Natural killer cell treated with Interleukin-12 subunit alpha and Interleukin-12 subunit beta and Interleukin-15 and Interleukin-18, amount 100 ng/mL, for 72 hours (primary cell): ENCODE data around the gene CSNK1G3. TPM values are rescaled to one million over a fixed set of nuclear protein-coding genes. Genes with fewer than 3 reads are reported as not detected.
A peak's percentile ranks its signal among the peaks of the same experiment; 100 is the strongest.

ENCODE experiments used
- ATAC-seq, 2 donors: fragments of 150-1000 bp; cut with Tn5 transposase in 1 of 2; sonication (Bioruptor Pico), chemical (Tn5 transposase) in 1 of 2; 2 replicates each; pipeline ENCODE4 v1.10.0; 2021
- DNase-seq: peaks from one replicate; pipeline ENCODE4 v3.0.0; 2022; ENCODE audit warnings: low spot score
- H3K27ac Mint-ChIP-seq, 2 donors: 1 replicate in 1 of 2; 2 replicates in 1 of 2; pipeline ENCODE4 v1.8.0; 2022; ENCODE audit warnings: mixed read lengths in 2 of 2, mild to moderate bottlenecking in 1 of 2, moderate library complexity in 1 of 2
- H3K27me3 Mint-ChIP-seq, 2 donors: 1 replicate in 1 of 2; 2 replicates in 1 of 2; pipeline ENCODE4 v1.8.0; 2022; ENCODE audit warnings: mixed read lengths in 2 of 2
- H3K36me3 Mint-ChIP-seq: one replicate; pipeline ENCODE4 v1.8.0; 2022; ENCODE audit warnings: mixed read lengths
- H3K4me1 Mint-ChIP-seq, 2 donors: 1 replicate in 1 of 2; 2 replicates in 1 of 2; pipeline ENCODE4 v1.8.0; 2022; ENCODE audit warnings: low read depth in 2 of 2, mixed read lengths in 2 of 2, mild to moderate bottlenecking in 1 of 2
- H3K4me3 Mint-ChIP-seq: one replicate; pipeline ENCODE4 v1.8.0; 2022; ENCODE audit warnings: mixed read lengths
- H3K9me3 Mint-ChIP-seq: 2 replicates; pipeline ENCODE4 v1.8.0; 2022; ENCODE audit warnings: mixed read lengths
- total RNA-seq, 2 donors: library from RNA; stranded (reverse); gene quantifications; one replicate each; pipeline ENCODE4 v1.2.3, GENCODE V29; 2022

The CSNK1G3 gene
- total RNA-seq, 2 donors from 2014 or later = 34.3 to 35.4 TPM

DNA sequence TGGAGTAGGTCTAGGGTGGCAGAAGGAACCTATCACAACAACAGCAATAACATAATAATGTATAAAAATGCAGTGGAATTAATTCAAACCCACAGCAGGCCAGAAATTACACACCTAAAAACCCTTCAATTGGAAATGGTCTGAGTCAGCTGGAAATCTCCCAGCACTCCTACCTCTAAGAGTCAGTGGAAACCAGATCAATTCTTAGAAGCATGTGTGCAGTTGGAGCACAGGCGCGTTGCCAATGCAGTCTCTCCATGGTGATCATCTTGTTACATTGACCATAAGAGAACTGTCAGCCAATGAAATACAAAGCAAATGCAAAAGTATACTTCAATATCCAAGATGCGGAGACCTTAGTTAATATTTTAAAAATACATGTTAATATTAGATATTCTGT is 15.1 kb upstream of the CSNK1G3 start:
- H3K9me3 Mint-ChIP-seq = no peaks in the 10 kb centered on the region
- no peak overlapping the region for H3K4me3 Mint-ChIP-seq
- no peak for ATAC-seq
- no peak overlapping the region for H3K27ac Mint-ChIP-seq
- peaks cover 7 to 9% of the 10 kb centered on the region in 2 donors for H3K27me3 Mint-ChIP-seq
- DNase-seq = no peak
- no peaks in the 10 kb centered on the region for H3K4me1 Mint-ChIP-seq
- no peaks in the 10 kb centered on the region for H3K36me3 Mint-ChIP-seq

DNA sequence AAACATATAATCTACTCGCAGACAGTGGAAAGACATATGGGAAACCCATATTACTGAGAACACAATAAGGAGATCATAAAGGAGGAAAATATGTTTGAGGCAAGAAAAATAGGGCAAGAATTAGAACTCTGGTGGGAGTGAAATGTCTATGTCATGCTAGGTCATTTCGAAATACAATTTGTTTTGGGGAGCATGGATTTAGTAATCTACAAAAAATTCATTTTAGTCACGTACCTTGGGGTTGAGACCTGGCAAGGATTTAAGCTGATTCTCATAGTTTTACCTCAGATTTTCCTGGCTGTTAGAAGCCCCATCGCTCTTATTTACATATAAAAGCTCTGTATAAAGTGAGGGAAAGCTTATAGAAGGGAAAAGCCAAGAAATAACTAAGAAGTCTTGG is 11.5 kb upstream of the CSNK1G3 start:
- no peak for DNase-seq
- Mint-ChIP-seq H3K9me3 (no peaks in the 10 kb centered on the region), H3K27ac (no peak overlapping the region), H3K27me3 (peaks cover 16 to 19% of the 10 kb centered on the region in 2 donors), H3K36me3 (no peaks in the 10 kb centered on the region), H3K4me3 (no peak overlapping the region), H3K4me1 (no peaks in the 10 kb centered on the region)
- ATAC-seq = no peak

DNA sequence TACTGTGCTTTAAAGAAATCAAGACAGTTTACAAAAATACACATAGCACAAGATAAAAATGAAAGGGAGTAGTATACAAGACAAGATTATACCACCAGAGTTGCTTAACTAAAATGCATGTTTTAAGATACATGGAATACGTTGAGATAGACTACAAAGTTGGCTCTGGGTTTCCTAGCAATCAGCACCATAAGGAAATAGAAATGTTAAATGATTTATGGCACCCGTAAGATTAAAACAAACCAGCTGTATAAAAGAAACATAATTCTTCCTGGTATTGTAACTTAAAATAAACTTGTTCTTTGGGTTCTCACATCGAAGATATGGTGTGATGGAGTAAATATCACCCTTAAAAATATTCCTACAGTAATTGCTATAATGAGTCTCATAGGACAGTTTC is 9.9 kb upstream of the CSNK1G3 start:
- no peak overlapping the region for H3K4me3 Mint-ChIP-seq
- ATAC-seq (no peak), DNase-seq (no peak)
- H3K36me3 Mint-ChIP-seq = no peaks in the 10 kb centered on the region
- no peak overlapping the region for H3K27ac Mint-ChIP-seq
- no peaks in the 10 kb centered on the region for H3K9me3 Mint-ChIP-seq
- H3K4me1 Mint-ChIP-seq = no peaks in the 10 kb centered on the region
- H3K27me3 Mint-ChIP-seq = peaks cover 23 to 33% of the 10 kb centered on the region in 2 donors

DNA sequence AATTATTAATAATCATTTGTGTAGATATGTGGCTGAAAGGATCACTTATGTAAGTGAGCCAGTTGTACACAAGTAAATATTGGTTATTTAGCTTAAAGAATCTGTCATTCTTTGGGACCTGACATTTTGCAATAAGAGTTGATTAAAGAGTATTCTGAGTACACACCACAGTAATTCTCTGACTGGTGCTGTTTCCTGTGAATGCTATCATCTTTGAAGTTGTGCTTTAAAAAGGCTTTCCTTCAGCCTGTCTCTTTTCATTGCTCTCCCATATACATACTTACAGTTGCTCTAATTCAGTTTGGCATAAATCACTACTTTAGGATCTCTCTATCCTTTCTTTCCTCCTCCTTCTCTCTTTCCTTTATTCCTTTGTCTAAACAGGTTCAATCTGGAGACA is 8.7 kb upstream of the CSNK1G3 start:
- peak overlapping the region in 1 of 2 donors; percentile 13 for H3K27ac Mint-ChIP-seq
- no peak overlapping the region for H3K4me3 Mint-ChIP-seq
- no peaks in the 10 kb centered on the region for H3K4me1 Mint-ChIP-seq
- no peak for DNase-seq
- ATAC-seq = no peak
- H3K36me3 Mint-ChIP-seq = no peaks in the 10 kb centered on the region
- H3K27me3 Mint-ChIP-seq = peaks cover 26 to 36% of the 10 kb centered on the region in 2 donors
- H3K9me3 Mint-ChIP-seq = no peaks in the 10 kb centered on the region

- Mint-ChIP-seq H3K27ac (no peak overlapping the region), H3K27me3 (peaks cover 21 to 27% of the 10 kb centered on the region in 2 donors), H3K9me3 (no peaks in the 10 kb centered on the region), H3K4me1 (peaks cover 1 to 2% of the 10 kb centered on the region in 2 donors), H3K36me3 (no peaks in the 10 kb centered on the region), H3K4me3 (no peak overlapping the region)
- DNase-seq (no peak), ATAC-seq (no peak)
Observed at GRCh38 chr5:123505633-123506032, 6.3 kb upstream of the CSNK1G3 start.

DNA sequence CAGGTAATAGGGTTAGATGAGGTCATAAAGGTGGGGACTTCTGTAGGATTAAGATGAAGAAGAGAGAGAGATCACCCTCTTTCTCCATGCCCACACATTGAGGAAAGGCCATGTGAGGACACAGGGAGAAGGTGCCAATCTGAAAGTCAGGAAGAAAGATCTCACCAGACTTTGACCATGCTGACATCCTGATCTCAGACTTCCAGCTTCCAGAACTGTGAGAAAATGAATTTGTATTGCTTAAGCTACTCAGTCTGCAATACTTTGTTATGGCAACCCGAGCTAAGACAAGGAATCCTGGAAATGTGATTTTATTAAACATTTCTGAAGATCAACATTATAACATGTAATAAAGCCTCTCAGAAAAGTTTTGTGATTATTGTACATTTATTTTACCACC is 3.5 kb upstream of the CSNK1G3 start:
- Mint-ChIP-seq H3K9me3 (no peaks in the 10 kb centered on the region), H3K4me1 (peaks cover 14 to 17% of the 10 kb centered on the region in 2 donors), H3K36me3 (no peaks in the 10 kb centered on the region), H3K4me3 (no peak overlapping the region), H3K27ac (no peak overlapping the region), H3K27me3 (peaks cover 20 to 24% of the 10 kb centered on the region in 2 donors)
- DNase-seq = no peak
- no peak for ATAC-seq

DNA sequence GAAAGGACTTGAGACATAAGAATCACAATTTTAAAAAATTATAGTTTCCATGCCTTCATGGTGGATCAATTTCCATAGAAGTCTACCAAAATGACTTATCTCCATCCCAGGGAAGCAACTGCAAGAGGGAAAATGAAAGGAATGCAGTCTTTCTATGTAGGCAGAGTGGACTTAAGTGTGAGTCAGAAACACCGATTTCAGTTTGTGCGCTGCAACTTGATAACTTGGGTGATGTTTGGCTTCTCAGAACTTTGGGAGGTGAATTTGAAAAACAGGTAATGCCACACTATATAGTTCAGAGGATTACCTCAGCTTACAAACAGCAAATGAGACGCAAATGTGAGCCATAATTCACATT is 708 bp upstream of the CSNK1G3 start:
- H3K27me3 Mint-ChIP-seq = peaks cover 7 to 10% of the 10 kb centered on the region in 2 donors
- no peaks in the 10 kb centered on the region for H3K9me3 Mint-ChIP-seq
- H3K27ac Mint-ChIP-seq = peak overlapping the region; percentile 89 to 99
- DNase-seq = no peak
- H3K4me3 Mint-ChIP-seq = peak overlapping the region; percentile 89
- no peaks in the 10 kb centered on the region for H3K36me3 Mint-ChIP-seq
- ATAC-seq = no peak
- peaks cover 30 to 40% of the 10 kb centered on the region in 2 donors for H3K4me1 Mint-ChIP-seq

GRCh38 chr5:123512611-123513461 is 859 bp downstream of the CSNK1G3 start:
- H3K27ac Mint-ChIP-seq = peak overlapping the region; percentile 89 to 93
- ATAC-seq (peak; percentile 17 to 43), DNase-seq (peak; percentile 72)
- peaks cover 0 to 2% of the 10 kb centered on the region in 2 donors for H3K27me3 Mint-ChIP-seq
- peak overlapping the region; percentile 89 for H3K4me3 Mint-ChIP-seq
- peaks cover 38 to 49% of the 10 kb centered on the region in 2 donors for H3K4me1 Mint-ChIP-seq
- no peaks in the 10 kb centered on the region for H3K9me3 Mint-ChIP-seq
- no peaks in the 10 kb centered on the region for H3K36me3 Mint-ChIP-seq

DNA sequence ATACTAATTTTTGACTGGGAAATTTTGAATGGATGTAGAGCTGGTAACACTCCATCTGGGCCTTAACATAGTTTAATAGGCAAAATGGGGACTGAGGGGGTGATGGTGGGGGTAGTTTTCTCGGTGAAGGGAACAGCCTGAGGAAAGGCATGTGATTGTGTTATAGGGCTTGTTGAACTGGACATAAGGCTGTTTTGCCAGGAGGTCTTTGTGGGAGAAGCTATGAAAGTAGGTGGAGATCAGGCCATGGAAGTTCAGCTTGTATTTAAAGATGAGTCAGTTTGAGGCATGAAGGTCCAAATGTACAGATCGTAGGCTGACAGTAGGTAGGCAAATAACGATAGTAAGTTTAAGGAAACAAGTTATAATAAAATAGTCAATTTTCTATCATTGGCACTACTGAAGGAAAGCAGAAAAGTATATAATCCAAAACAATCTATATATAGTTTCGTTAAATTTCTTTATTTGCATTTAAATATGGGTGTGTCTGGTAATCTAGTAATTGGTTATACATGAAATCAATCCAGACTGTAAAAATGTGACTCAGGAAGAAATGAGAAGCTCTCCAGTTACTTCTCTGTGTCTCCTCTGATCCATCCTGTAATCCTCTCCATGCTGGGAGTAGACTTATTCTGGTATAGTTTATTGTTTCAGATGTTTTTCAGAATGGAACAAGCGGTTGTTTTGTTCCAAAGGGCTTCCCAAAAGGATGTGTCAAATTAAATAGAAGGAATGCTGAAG is 2.8 kb downstream of the CSNK1G3 start:
- DNase-seq (no peak), ATAC-seq (no peak)
- peaks cover 51 to 64% of the 10 kb centered on the region in 2 donors for H3K4me1 Mint-ChIP-seq
- peak overlapping the region; percentile 62 for H3K4me3 Mint-ChIP-seq
- no peaks in the 10 kb centered on the region for H3K27me3 Mint-ChIP-seq
- H3K9me3 Mint-ChIP-seq = no peaks in the 10 kb centered on the region
- H3K27ac Mint-ChIP-seq = peak overlapping the region; percentile 61 to 70
- no peaks in the 10 kb centered on the region for H3K36me3 Mint-ChIP-seq

- H3K27ac Mint-ChIP-seq = peak overlapping the region; percentile 61 to 70
- peak overlapping the region; percentile 54 for H3K4me3 Mint-ChIP-seq
- H3K27me3 Mint-ChIP-seq = no peaks in the 10 kb centered on the region
- no peak for ATAC-seq
- H3K36me3 Mint-ChIP-seq = no peaks in the 10 kb centered on the region
- no peaks in the 10 kb centered on the region for H3K9me3 Mint-ChIP-seq
- peaks cover 46 to 60% of the 10 kb centered on the region in 2 donors for H3K4me1 Mint-ChIP-seq
- DNase-seq = no peak
Observed at GRCh38 chr5:123515904-123516303, 3.9 kb downstream of the CSNK1G3 start.

GRCh38 chr5:123517476-123517875 is 5.5 kb downstream of the CSNK1G3 start:
- Mint-ChIP-seq H3K27me3 (no peaks in the 10 kb centered on the region), H3K4me1 (peaks cover 40 to 50% of the 10 kb centered on the region in 2 donors), H3K27ac (peak overlapping the region in 1 of 2 donors; percentile 64)

GRCh38 chr5:123518111-123518510 is 6.1 kb downstream of the CSNK1G3 start:
- Mint-ChIP-seq H3K4me1 (peaks cover 38 to 50% of the 10 kb centered on the region in 2 donors), H3K27me3 (no peaks in the 10 kb centered on the region), H3K9me3 (no peaks in the 10 kb centered on the region), H3K27ac (no peak overlapping the region), H3K4me3 (no peak overlapping the region), H3K36me3 (no peaks in the 10 kb centered on the region)
- ATAC-seq (peak in 1 of 2 donors; percentile 32), DNase-seq (no peak)

More at GRCh38 chr5:123517476-123517875, 5.5 kb downstream of the CSNK1G3 start:
- ATAC-seq (no peak), DNase-seq (no peak)
- no peaks in the 10 kb centered on the region for H3K36me3 Mint-ChIP-seq
- H3K9me3 Mint-ChIP-seq = no peaks in the 10 kb centered on the region
- no peak overlapping the region for H3K4me3 Mint-ChIP-seq

- no peaks in the 10 kb centered on the region for H3K27me3 Mint-ChIP-seq
- H3K27ac Mint-ChIP-seq = no peak overlapping the region
- DNase-seq (no peak), ATAC-seq (no peak)
- no peaks in the 10 kb centered on the region for H3K9me3 Mint-ChIP-seq
- no peaks in the 10 kb centered on the region for H3K36me3 Mint-ChIP-seq
- H3K4me1 Mint-ChIP-seq = peaks cover 41 to 42% of the 10 kb centered on the region in 2 donors
- no peak overlapping the region for H3K4me3 Mint-ChIP-seq
Observed at GRCh38 chr5:123520677-123521247, 8.8 kb downstream of the CSNK1G3 start.

DNA sequence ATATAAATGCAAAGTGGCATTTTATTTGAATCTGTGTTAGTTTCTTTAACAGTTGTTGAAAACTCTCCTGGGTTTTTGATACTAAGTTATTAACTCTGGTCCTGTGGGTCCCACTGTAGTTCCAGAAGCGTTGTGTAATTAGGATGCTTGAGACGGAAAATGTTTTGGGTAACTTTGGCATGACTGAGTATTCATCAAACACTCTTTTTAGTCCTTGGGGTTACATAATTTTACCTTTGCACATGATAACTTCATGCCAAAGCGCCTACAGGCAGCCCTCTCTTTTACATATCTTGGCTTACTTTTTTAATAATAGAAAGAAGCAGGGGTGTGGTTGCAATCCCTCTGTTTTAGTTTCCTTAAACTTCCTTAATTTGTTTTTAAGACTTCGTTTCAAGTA is 12.2 kb downstream of the CSNK1G3 start:
- Mint-ChIP-seq H3K27ac (no peak overlapping the region), H3K9me3 (no peaks in the 10 kb centered on the region), H3K4me1 (peaks cover 37 to 41% of the 10 kb centered on the region in 2 donors), H3K4me3 (no peak overlapping the region), H3K36me3 (no peaks in the 10 kb centered on the region), H3K27me3 (no peaks in the 10 kb centered on the region)
- ATAC-seq (no peak), DNase-seq (no peak)
